Measurements from ENCODE around the gene KRT72.

The KRT72 gene

GRCh38 chr12:52566847-52567291, 34.4 kb downstream of the KRT72 start:
- TF ChIP-seq NFIC (IDR thresholded peaks at IDR 0.05) (no peak), MAX (IDR thresholded peaks at IDR 0.05) (no peak), RAD21 (IDR thresholded peaks at IDR 0.05; ENCODE audit: low read depth) (no peak), CEBPB (IDR thresholded peaks at IDR 0.05) (no peak), EP300 (IDR thresholded peaks at IDR 0.05; ENCODE audit: borderline replicate concordance) (no peak), TAF1 (IDR thresholded peaks at IDR 0.05; ENCODE audit: low read depth) (no peak), ZBTB7A (IDR thresholded peaks at IDR 0.05; ENCODE audit: low read depth) (no peak), EGR1 (IDR thresholded peaks at IDR 0.05) (no peak), TEAD4 (IDR thresholded peaks at IDR 0.05) (no peak), FOXM1 (IDR thresholded peaks at IDR 0.05; ENCODE audit: borderline replicate concordance, low read depth) (no peak)
- TF ChIP-seq, protein P1, sequence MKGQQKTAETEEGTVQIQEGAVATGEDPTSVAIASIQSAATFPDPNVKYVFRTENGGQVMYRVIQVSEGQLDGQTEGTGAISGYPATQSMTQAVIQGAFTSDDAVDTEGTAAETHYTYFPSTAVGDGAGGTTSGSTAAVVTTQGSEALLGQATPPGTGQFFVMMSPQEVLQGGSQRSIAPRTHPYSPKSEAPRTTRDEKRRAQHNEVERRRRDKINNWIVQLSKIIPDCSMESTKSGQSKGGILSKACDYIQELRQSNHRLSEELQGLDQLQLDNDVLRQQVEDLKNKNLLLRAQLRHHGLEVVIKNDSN (IDR thresholded peaks at IDR 0.05), result no peak

DNA sequence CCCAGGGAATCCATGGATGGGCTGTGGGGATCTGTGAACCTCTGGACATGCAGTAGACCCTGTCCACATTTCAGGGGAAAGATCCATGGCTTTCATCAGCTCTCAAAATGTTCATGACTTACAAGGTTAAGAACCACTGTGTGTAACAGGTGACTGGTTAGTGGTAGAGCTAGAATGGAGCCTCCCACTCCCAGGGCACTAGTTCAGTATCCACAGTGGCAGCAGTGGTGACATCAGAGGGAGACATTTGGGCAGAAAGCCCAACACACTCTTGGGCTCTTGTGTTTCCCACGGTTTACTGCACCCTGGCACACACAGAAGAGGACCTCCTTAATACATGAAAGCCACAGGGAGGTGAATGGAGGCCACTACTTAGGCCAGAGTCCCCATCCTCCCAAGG, 36.7 kb downstream of the KRT72 start:
- TF ChIP-seq TCF12 (IDR thresholded peaks at IDR 0.05; ENCODE audit: low read depth) (no peak), YY1 (IDR thresholded peaks at IDR 0.05; ENCODE audit: low read depth) (no peak), TEAD4 (IDR thresholded peaks at IDR 0.05) (no peak), RAD21 (IDR thresholded peaks at IDR 0.05; ENCODE audit: low read depth) (no peak), EGR1 (IDR thresholded peaks at IDR 0.05) (no peak), EP300 (IDR thresholded peaks at IDR 0.05; ENCODE audit: borderline replicate concordance) (no peak), NFIC (IDR thresholded peaks at IDR 0.05) (no peak), CREB1 (IDR thresholded peaks at IDR 0.05; ENCODE audit: low read depth) (no peak), MAX (IDR thresholded peaks at IDR 0.05) (no peak), CEBPB (IDR thresholded peaks at IDR 0.05) (no peak), TAF1 (IDR thresholded peaks at IDR 0.05; ENCODE audit: low read depth) (no peak), ZBTB7A (IDR thresholded peaks at IDR 0.05; ENCODE audit: low read depth) (no peak), FOXM1 (IDR thresholded peaks at IDR 0.05; ENCODE audit: borderline replicate concordance, low read depth) (no peak)
- TF ChIP-seq, protein P1 (IDR thresholded peaks at IDR 0.05), result no peak
- TF ChIP-seq, protein P2, sequence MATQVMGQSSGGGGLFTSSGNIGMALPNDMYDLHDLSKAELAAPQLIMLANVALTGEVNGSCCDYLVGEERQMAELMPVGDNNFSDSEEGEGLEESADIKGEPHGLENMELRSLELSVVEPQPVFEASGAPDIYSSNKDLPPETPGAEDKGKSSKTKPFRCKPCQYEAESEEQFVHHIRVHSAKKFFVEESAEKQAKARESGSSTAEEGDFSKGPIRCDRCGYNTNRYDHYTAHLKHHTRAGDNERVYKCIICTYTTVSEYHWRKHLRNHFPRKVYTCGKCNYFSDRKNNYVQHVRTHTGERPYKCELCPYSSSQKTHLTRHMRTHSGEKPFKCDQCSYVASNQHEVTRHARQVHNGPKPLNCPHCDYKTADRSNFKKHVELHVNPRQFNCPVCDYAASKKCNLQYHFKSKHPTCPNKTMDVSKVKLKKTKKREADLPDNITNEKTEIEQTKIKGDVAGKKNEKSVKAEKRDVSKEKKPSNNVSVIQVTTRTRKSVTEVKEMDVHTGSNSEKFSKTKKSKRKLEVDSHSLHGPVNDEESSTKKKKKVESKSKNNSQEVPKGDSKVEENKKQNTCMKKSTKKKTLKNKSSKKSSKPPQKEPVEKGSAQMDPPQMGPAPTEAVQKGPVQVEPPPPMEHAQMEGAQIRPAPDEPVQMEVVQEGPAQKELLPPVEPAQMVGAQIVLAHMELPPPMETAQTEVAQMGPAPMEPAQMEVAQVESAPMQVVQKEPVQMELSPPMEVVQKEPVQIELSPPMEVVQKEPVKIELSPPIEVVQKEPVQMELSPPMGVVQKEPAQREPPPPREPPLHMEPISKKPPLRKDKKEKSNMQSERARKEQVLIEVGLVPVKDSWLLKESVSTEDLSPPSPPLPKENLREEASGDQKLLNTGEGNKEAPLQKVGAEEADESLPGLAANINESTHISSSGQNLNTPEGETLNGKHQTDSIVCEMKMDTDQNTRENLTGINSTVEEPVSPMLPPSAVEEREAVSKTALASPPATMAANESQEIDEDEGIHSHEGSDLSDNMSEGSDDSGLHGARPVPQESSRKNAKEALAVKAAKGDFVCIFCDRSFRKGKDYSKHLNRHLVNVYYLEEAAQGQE (IDR thresholded peaks at IDR 0.05; ENCODE audit: low read depth), result no peak

GRCh38 chr12:52561880-52562449, 39.3 kb downstream of the KRT72 start:
- TF ChIP-seq EGR1 (IDR thresholded peaks at IDR 0.05) (no peak), TAF1 (IDR thresholded peaks at IDR 0.05; ENCODE audit: low read depth) (no peak), RAD21 (IDR thresholded peaks at IDR 0.05; ENCODE audit: low read depth) (peak; percentile 55; the same call in 1 of the 2 replicates), EP300 (IDR thresholded peaks at IDR 0.05; ENCODE audit: borderline replicate concordance) (no peak), ZBTB7A (IDR thresholded peaks at IDR 0.05; ENCODE audit: low read depth) (no peak), TEAD4 (IDR thresholded peaks at IDR 0.05) (no peak), NFIC (IDR thresholded peaks at IDR 0.05) (no peak)
- TF ChIP-seq, protein P1 (IDR thresholded peaks at IDR 0.05), result no peak
- TF ChIP-seq, protein P2 (IDR thresholded peaks at IDR 0.05; ENCODE audit: low read depth), result no peak

GRCh38 chr12:52559979-52560378, 41.3 kb downstream of the KRT72 start:
- no peak for TF ChIP-seq YY1 (IDR thresholded peaks at IDR 0.05; ENCODE audit: low read depth)
- TF ChIP-seq TEAD4 (IDR thresholded peaks at IDR 0.05), result no peak
- no peak for TF ChIP-seq CREB1 (IDR thresholded peaks at IDR 0.05; ENCODE audit: low read depth)
- TF ChIP-seq, protein P2 (IDR thresholded peaks at IDR 0.05; ENCODE audit: low read depth), result no peak
